PC-3 (cell line): ENCODE measurements around the gene SRSF1. TPM values are rescaled to one million over a fixed set of nuclear protein-coding genes. Genes with fewer than 3 reads are reported as not detected.

Experiments used
- ATAC-seq: fragments of 200-7000 bp; cut with Tn5 transposase; 2 replicates; pipeline ENCODE4 v1.9.1; 2020; ENCODE audit warnings: mild to moderate bottlenecking, moderate library complexity
- BruUV-seq: library from RNA; stranded (reverse); fragments of 400-500 nt; replicated peaks from 2 replicates; lab custom pipeline; 2021; lab: Mats Ljungman, UMichigan
- CTCF ChIA-PET: fragments of 300-600 bp; sonication (Branson Sonifier 250); formaldehyde crosslinking; loops from one replicate; lab custom pipeline; 2022; ENCODE audit warnings: antibody characterized with exemption; lab: Charles Lee
- POLR2A ChIA-PET: fragments of 300-600 bp; sonication (Branson Sonifier 250); formaldehyde crosslinking; loops from one replicate; lab custom pipeline; 2022; ENCODE audit warnings: antibody characterized with exemption; ENCODE audit not compliant: unreplicated experiment; lab: Charles Lee
- DNase-seq: peaks from one replicate; pipeline ENCODE4 v3.0.0-alpha.2; 2015
- H2AFZ ChIP-seq: fragments of 300-600 bp; sonication (generic); 2 replicates; pipeline ENCODE4 v1.6.0; 2016; ENCODE audit warnings: antibody characterized with exemption, low read length
- H3F3A ChIP-seq: fragments of 300-600 bp; sonication (generic); one replicate; pipeline ENCODE4 v1.6.0; 2017; ENCODE audit warnings: antibody characterized with exemption, low read length, control low read depth, mild to moderate bottlenecking; ENCODE audit not compliant: unreplicated experiment
- H3K27ac ChIP-seq: fragments of 300-600 bp; sonication (generic); 2 replicates; pipeline ENCODE4 v1.5.1; 2016; ENCODE audit warnings: mild to moderate bottlenecking, low read length
- H3K27me3 ChIP-seq: fragments of 300-600 bp; sonication (generic); 2 replicates; pipeline ENCODE4 v1.6.1; 2016; ENCODE audit warnings: low read length, mixed read lengths
- H3K36me3 ChIP-seq: fragments of 300-600 bp; sonication (generic); 2 replicates; pipeline ENCODE4 v1.6.1; 2016; ENCODE audit warnings: low read depth, mixed run types, low read length, mixed read lengths
- H3K4me1 ChIP-seq: fragments of 300-600 bp; sonication (generic); 2 replicates; pipeline ENCODE4 v1.5.1; 2016; ENCODE audit warnings: low read length; ENCODE audit not compliant: insufficient read depth
- H3K4me2 ChIP-seq: fragments of 300-600 bp; sonication (generic); 2 replicates; pipeline ENCODE4 v1.6.0; 2016; ENCODE audit warnings: low read length
- H3K4me3 ChIP-seq: fragments of 300-600 bp; sonication (generic); 2 replicates; pipeline ENCODE4 v1.5.1; 2016; ENCODE audit warnings: mild to moderate bottlenecking, low read length, mixed read lengths
- H3K79me2 ChIP-seq: fragments of 300-600 bp; sonication (generic); 2 replicates; pipeline ENCODE4 v1.6.1; 2017; ENCODE audit warnings: low read length, mixed read lengths
- H3K9ac ChIP-seq: fragments of 300-600 bp; sonication (generic); 2 replicates; pipeline ENCODE4 v1.6.0; 2016; ENCODE audit warnings: mild to moderate bottlenecking, low read length
- H3K9me2 ChIP-seq: fragments of 300-600 bp; sonication (generic); replicated peaks from 2 replicates; pipeline ENCODE4 v1.6.1; 2016; ENCODE audit warnings: mixed run types, low read length, mixed read lengths
- H3K9me3 ChIP-seq: fragments of 300-600 bp; sonication (generic); 2 replicates; pipeline ENCODE4 v1.6.1; 2016; ENCODE audit warnings: low read length, mixed read lengths
- H4K20me1 ChIP-seq: fragments of 300-600 bp; sonication (generic); 2 replicates; pipeline ENCODE4 v1.6.1; 2016; ENCODE audit warnings: low read length, mixed read lengths
- EZH2 ChIP-seq: fragments of 300-600 bp; sonication (generic); IDR thresholded peaks from one replicate; pipeline ENCODE4 v1.6.1; 2017; ENCODE audit warnings: antibody characterized with exemption, mild to moderate bottlenecking, low read length; ENCODE audit not compliant: unreplicated experiment
- EZH2phosphoT487 ChIP-seq: fragments of 300-600 bp; sonication (generic); IDR thresholded peaks from 2 replicates; pipeline ENCODE4 v1.6.1; 2018; ENCODE audit warnings: mild to moderate bottlenecking, antibody characterized with exemption, low read length, borderline replicate concordance
- intact Hi-C: fragments of 100-400 bp; cut with micrococcal nuclease; formaldehyde crosslinking; loops from 2 replicates; pipeline ENCODE4 v1.9.0; 2023
- total RNA-seq: library from RNA; depleted of rRNA; stranded (reverse); fragments of >200 nt; gene quantifications from 2 replicates; pipeline ENCODE4 v1.2.3, GENCODE V29; 2014
- TF ChIP-seq, protein P1 (sequence below): fragments of 300-600 bp; sonication (generic); conservative IDR thresholded peaks from 2 replicates; pipeline ENCODE4 v1.5.1; 2017; ENCODE audit warnings: antibody characterized with exemption, low read depth, mild to moderate bottlenecking, low read length

SRSF1 gene
- total RNA-seq, 1 experiment from 2014 or later: 325 TPM

DNA sequence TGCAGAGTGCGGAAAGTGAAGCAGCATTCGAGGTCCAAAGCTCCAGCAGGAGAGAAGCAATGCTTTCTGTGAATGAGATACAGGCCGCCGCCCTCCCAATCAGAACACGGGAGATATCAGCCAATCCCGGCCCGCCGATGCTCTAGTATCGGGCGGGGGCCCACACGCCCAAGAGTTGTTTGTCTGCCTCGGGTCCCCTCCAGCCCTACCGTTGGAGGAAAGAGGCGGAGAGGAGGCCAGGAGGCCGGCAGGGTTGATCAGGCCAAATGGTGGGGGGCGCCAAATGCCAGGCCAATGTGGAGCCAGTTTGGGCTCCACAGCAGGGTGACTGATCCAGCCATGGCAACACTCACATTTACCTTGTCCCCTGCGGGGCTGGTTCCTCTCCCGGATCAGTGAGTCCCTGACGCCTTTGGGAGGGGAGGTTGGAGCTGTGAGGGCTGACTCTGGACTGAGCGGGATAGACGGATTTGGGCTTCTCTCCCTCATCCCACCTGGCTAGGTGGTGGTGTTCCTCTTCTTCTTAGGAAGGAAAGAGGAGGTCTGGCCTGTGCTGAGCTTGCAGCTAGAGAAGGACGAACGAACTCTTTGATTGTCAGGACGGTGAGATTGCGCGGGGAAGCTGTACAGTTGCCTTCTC, 41.4 kb downstream of the SRSF1 start:
- Histone ChIP-seq H3F3A (peaks cover 4% of the 10 kb centered on the region), H3K4me3 (no peak overlapping the region), H3K9me2 (no peaks in the 10 kb centered on the region), H3K27ac (no peak overlapping the region), H4K20me1 (no peaks in the 10 kb centered on the region), H3K4me2 (no peak overlapping the region), H3K9me3 (no peaks in the 10 kb centered on the region), H3K79me2 (no peaks in the 10 kb centered on the region), H3K9ac (no peak overlapping the region), H3K27me3 (no peaks in the 10 kb centered on the region), H3K36me3 (no peaks in the 10 kb centered on the region), H3K4me1 (no peaks in the 10 kb centered on the region), H2AFZ (no peak overlapping the region)
- ChIA-PET POLR2A (no interaction called here), CTCF (interaction anchor here (0.6 kb wide), 1 partner anchor 20 kb away, joined by 3 read pairs; no protein-coding TSS in a partner anchor)
- ATAC-seq: no peak
- BruUV-seq: no TSS peak
- intact Hi-C loops: no loop called here
- TF ChIP-seq EZH2phosphoT487: no peak
- TF ChIP-seq EZH2: no peak
- TF ChIP-seq, protein P1, sequence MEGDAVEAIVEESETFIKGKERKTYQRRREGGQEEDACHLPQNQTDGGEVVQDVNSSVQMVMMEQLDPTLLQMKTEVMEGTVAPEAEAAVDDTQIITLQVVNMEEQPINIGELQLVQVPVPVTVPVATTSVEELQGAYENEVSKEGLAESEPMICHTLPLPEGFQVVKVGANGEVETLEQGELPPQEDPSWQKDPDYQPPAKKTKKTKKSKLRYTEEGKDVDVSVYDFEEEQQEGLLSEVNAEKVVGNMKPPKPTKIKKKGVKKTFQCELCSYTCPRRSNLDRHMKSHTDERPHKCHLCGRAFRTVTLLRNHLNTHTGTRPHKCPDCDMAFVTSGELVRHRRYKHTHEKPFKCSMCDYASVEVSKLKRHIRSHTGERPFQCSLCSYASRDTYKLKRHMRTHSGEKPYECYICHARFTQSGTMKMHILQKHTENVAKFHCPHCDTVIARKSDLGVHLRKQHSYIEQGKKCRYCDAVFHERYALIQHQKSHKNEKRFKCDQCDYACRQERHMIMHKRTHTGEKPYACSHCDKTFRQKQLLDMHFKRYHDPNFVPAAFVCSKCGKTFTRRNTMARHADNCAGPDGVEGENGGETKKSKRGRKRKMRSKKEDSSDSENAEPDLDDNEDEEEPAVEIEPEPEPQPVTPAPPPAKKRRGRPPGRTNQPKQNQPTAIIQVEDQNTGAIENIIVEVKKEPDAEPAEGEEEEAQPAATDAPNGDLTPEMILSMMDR: no peak
- DNase-seq: no peak

GRCh38 chr17:57963149-57963511, 43.9 kb downstream of the SRSF1 start:
- Histone ChIP-seq H2AFZ (no peak overlapping the region), H3K36me3 (no peaks in the 10 kb centered on the region), H3K9me3 (no peaks in the 10 kb centered on the region), H3F3A (no peaks in the 10 kb centered on the region), H4K20me1 (no peaks in the 10 kb centered on the region), H3K4me2 (no peak overlapping the region), H3K4me3 (no peak overlapping the region), H3K4me1 (no peaks in the 10 kb centered on the region), H3K79me2 (no peaks in the 10 kb centered on the region), H3K27ac (no peak overlapping the region), H3K9ac (no peak overlapping the region), H3K9me2 (no peaks in the 10 kb centered on the region), H3K27me3 (no peaks in the 10 kb centered on the region)
- CTCF ChIA-PET: no interaction called here
- ATAC-seq (no peak), DNase-seq (no peak)
- POLR2A ChIA-PET: no interaction called here
- intact Hi-C loops: no loop called here
- BruUV-seq: no TSS peak
- TF ChIP-seq EZH2phosphoT487: no peak
- TF ChIP-seq, protein P1: no peak
- TF ChIP-seq EZH2: no peak

DNA sequence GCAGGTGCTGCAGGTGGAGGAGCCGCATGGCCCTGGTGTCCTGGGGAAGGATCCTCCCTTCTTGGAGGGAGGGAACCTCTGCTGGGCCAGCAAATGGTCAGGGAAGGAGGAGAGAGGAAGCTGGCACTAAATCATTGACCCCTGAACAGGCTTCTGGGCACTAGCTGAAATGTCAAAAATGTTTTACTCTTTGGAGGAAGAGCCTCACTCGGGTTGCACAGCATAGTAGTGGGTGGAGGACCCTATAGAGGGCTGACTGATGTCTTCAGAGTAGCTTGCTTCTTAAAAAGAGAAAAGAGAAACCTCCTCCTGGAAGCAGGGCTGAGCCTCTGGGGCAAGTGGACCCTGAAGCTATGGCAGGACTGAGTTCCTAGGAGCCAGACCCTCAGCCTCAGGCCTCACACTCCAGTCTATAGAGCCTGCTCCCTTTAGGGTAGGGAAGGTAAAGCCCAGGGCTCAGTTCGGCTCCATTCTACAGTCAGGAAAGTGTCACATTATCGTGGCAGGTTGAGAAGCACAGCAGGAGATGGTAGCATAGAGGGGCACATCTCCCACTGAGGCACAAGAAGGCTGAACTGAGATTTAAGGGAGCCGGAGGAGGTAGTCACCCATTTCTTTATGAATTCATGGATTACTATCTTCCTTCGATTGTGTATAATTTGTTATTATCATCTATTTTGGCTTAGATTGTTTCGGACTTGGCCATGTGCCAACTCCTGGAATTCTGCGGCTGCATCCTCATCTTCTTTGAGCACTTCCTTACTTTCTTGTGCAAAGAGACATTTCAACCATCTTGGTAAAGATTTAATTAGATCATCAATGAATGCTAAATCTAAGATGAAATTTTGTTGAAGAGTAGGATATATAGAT, 44.5 kb downstream of the SRSF1 start:
- Histone ChIP-seq H3K9me2 (no peaks in the 10 kb centered on the region), H4K20me1 (no peaks in the 10 kb centered on the region), H3K27ac (no peak overlapping the region), H2AFZ (no peak overlapping the region), H3K9ac (no peak overlapping the region), H3K27me3 (no peaks in the 10 kb centered on the region), H3K9me3 (no peaks in the 10 kb centered on the region), H3F3A (no peaks in the 10 kb centered on the region), H3K4me2 (no peak overlapping the region), H3K4me3 (no peak overlapping the region), H3K79me2 (no peaks in the 10 kb centered on the region), H3K36me3 (no peaks in the 10 kb centered on the region), H3K4me1 (no peaks in the 10 kb centered on the region)
- ATAC-seq (no peak), DNase-seq (no peak)
- TF ChIP-seq, protein P1: no peak
- TF ChIP-seq EZH2phosphoT487: no peak
- TF ChIP-seq EZH2: no peak
- no TSS peak for BruUV-seq
- intact Hi-C loops: no loop called here
- ChIA-PET CTCF (no interaction called here), POLR2A (no interaction called here)
